Measurements from ENCODE around the gene ALDH1B1. TPM values are rescaled to one million over a fixed set of nuclear protein-coding genes. Genes with fewer than 3 reads are reported as not detected.

The ALDH1B1 gene
- total and polyA plus RNA-seq, 11 donors, result 7.5 to 55.6 (median 20.7) TPM

DNA sequence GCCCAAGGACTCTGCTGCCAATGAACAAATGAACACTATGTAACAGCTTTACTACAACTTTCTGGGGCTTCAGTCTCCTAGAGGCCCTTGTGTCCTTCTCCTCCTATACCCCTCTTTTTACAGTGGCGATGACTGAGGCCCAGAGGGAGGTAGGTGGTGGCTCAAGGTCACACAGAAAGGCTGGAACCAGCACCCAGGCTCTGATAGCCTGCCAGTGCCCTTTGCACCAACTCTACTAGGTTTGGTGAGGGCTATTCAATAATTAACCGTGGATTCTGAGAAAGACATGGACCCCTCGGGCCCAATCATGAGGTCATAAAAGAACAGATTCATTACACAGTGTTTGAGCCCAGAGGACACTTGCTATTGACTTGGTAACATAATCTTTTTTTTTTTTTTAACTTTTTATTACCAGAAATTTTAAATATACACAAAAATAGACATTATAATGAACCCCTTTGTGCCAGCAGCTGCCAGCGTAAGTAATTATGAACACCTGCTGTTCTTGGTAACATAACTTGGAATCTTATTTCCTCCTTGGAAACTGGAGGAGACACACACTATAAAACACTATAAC lies 6.1 kb upstream of the ALDH1B1 start:
- intact Hi-C loops (cut with DNase I), result no loop called here
- TF ChIP-seq, protein P1, sequence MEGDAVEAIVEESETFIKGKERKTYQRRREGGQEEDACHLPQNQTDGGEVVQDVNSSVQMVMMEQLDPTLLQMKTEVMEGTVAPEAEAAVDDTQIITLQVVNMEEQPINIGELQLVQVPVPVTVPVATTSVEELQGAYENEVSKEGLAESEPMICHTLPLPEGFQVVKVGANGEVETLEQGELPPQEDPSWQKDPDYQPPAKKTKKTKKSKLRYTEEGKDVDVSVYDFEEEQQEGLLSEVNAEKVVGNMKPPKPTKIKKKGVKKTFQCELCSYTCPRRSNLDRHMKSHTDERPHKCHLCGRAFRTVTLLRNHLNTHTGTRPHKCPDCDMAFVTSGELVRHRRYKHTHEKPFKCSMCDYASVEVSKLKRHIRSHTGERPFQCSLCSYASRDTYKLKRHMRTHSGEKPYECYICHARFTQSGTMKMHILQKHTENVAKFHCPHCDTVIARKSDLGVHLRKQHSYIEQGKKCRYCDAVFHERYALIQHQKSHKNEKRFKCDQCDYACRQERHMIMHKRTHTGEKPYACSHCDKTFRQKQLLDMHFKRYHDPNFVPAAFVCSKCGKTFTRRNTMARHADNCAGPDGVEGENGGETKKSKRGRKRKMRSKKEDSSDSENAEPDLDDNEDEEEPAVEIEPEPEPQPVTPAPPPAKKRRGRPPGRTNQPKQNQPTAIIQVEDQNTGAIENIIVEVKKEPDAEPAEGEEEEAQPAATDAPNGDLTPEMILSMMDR (IDR thresholded peaks at IDR 0.05), result no peak
- TF ChIP-seq POLR2A (IDR thresholded peaks at IDR 0.05), result no peak
- Histone ChIP-seq H3K4me1 (peaks cover 0 to 17% (median 0%) of the 10 kb centered on the region in 12 donors), H3K27me3 (no peaks in the 10 kb centered on the region), H3K36me3 (no peaks in the 10 kb centered on the region), H3K4me3 (no peak overlapping the region), H3K9me3 (peaks cover 0 to 18% (median 3%) of the 10 kb centered on the region in 12 donors), H3K27ac (peak overlapping the region in 1 of 12 donors; percentile 9)
- ATAC-seq (no peak), DNase-seq (no peak)
- WGBS, 4 donors, result 92 to 95% (median 95%) methylated on average over 4 of the region's 4 CpGs

DNA sequence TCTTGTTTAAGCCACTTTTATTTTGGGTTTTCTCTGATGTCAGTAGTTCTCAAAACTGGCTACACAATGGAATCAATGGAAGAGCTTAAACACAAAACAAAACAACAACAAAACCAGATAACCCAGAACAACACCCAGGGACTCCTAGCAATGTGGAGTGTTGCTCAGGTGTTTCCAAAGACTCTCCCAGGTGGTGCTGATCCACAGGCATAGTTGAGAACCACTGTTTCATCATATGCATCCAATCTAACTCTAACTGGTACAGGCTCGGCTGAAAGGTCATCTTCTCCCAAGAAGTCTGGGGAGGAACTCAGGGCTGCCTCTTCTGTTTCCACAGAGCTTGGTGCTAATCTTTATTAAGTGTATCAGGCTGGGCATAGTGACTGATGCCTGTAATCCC lies 5.4 kb upstream of the ALDH1B1 start:
- 40 to 90% (median 67%) methylated on average over 1 of the region's 1 CpG for WGBS, 4 donors

DNA sequence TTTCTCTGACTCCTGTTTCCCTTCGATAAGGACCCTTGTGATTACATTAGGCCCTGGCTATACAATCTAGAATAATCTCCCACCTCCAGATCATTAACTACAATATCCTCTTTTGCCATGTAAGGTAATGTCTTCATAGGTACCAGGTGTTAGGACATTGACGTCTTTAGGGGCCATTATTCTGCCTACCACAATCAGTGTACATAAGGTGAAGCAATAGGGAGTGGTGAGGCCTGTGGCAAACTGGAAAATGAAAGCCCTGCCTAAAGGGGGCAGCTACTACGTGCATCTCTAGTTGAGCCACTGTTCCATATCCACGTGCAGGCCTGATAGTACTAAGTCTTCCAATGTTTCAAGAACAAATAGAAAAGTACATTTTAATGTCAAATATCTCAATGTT lies 4.8 kb upstream of the ALDH1B1 start:
- Histone ChIP-seq H3K27ac (peak overlapping the region in 1 of 12 donors; percentile 84), H3K9me3 (peaks cover 0 to 18% (median 3%) of the 10 kb centered on the region in 12 donors), H3K4me3 (no peak overlapping the region), H3K27me3 (no peaks in the 10 kb centered on the region), H3K4me1 (peaks cover 0 to 23% (median 4%) of the 10 kb centered on the region in 12 donors), H3K36me3 (no peaks in the 10 kb centered on the region)
- ATAC-seq (no peak), DNase-seq (no peak)
- TF ChIP-seq, protein P1 (IDR thresholded peaks at IDR 0.05), result no peak
- no peak for TF ChIP-seq POLR2A (IDR thresholded peaks at IDR 0.05)
- intact Hi-C loops (cut with DNase I), result no loop called here
- 91 to 96% (median 94%) methylated on average over 4 of the region's 4 CpGs for WGBS, 4 donors

More for the DNA sequence above, 5.4 kb upstream of the ALDH1B1 start:
- no peak for DNase-seq
- peaks cover 0 to 20% (median 2%) of the 10 kb centered on the region in 12 donors for H3K4me1 ChIP-seq
- no peak for ATAC-seq
- H3K9me3 ChIP-seq, result peaks cover 0 to 18% (median 3%) of the 10 kb centered on the region in 12 donors
- H3K36me3 ChIP-seq, result no peaks in the 10 kb centered on the region
- intact Hi-C loops (cut with DNase I), result no loop called here
- no peak overlapping the region for H3K4me3 ChIP-seq
- no peaks in the 10 kb centered on the region for H3K27me3 ChIP-seq
- H3K27ac ChIP-seq, result peak overlapping the region in 1 of 12 donors; percentile 84
- TF ChIP-seq, protein P1 (IDR thresholded peaks at IDR 0.05), result no peak
- TF ChIP-seq POLR2A (IDR thresholded peaks at IDR 0.05), result no peak

DNA sequence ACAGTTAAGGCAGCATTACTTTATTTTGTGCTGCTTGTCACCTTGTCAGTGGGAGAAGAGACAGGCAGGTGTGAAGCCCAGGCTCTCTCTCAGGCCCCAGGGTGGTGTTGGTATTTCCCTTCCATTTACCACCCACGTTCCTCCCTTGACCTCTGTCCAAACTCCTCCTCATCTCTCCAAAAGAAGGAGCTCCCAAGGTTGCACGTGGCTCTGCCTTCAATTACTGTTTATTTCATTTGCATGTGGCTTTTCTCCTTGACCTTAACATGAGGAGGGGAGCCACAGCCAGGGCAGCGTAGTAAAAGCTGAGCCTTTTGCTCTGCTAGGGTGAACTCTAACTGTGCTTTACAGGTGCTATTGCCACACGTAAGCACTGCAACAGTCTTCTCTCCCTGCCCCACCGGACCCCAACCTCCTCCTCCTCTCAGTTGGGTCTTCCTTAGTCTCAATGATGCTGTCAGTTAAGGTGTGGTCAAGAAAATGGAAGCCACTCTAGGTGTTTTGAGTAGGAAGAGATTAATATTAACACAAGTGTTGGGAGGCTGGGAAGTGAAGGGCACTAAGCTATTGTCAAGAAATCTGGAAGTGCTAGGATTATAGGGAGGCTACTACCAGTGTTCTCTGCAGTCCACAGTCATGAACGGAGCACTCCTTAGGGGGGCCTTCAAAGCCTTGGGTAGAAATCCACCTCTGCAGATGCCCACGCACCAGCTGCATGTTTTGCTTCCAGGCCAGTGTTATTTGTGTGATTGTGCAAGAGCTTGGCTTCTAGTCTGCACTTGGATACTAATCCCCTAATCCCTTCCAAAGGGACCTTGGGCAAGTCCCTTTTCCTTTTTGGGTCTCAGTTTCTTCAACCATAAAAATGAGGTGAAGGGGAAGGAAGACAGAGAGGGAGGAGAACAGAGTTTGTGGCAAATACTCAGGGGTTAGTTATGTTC lies 3.9 kb upstream of the ALDH1B1 start:
- no peak overlapping the region for H3K4me3 ChIP-seq
- peaks cover 0 to 30% (median 11%) of the 10 kb centered on the region in 12 donors for H3K4me1 ChIP-seq
- DNase-seq (peak in 1 of 5 donors; percentile 41), ATAC-seq (peak in 1 of 4 donors; percentile 19)
- no peak for TF ChIP-seq POLR2A (IDR thresholded peaks at IDR 0.05)
- TF ChIP-seq, protein P1 (IDR thresholded peaks at IDR 0.05), result no peak
- 69 to 73% (median 70%) methylated on average over 7 of the region's 7 CpGs for WGBS, 4 donors
- H3K27me3 ChIP-seq, result no peaks in the 10 kb centered on the region
- no peaks in the 10 kb centered on the region for H3K36me3 ChIP-seq
- H3K27ac ChIP-seq, result peak overlapping the region in 5 of 12 donors; percentile 8 to 84 (median 58)
- H3K9me3 ChIP-seq, result peaks cover 0 to 18% (median 3%) of the 10 kb centered on the region in 12 donors
- intact Hi-C loops (cut with DNase I), result no loop called here

Data from heart left ventricle (tissue), 16 donors.